Measurements from ENCODE around the gene DDX60.
A peak's percentile ranks its signal among the peaks of the same experiment; 100 is the strongest.

DDX60 gene

GRCh38 chr4:168361365-168362024 lies 42.9 kb upstream of the DDX60 start:
- H3K4me2 ChIP-seq (ENCODE audit: insufficient read depth, low read length, poor library complexity, severe bottlenecking) = no peak overlapping the region
- no peaks in the 10 kb centered on the region for H3K79me1 ChIP-seq (ENCODE audit: low read depth, low read length)
- no peak overlapping the region for H3K18ac ChIP-seq (ENCODE audit: low read length)
- H3K9ac ChIP-seq (ENCODE audit: low read depth, low read length, poor library complexity) = no peak overlapping the region
- no peak overlapping the region for H4K91ac ChIP-seq (ENCODE audit: low read depth, low read length, poor library complexity)
- H3K36me3 ChIP-seq (replicated peaks in 1 of 2; ENCODE audit: control insufficient read depth in 2 of 2, insufficient read depth in 2 of 2, low read length in 2 of 2) = no peaks in the 10 kb centered on the region
- H2BK12ac ChIP-seq (ENCODE audit: low read length) = no peak overlapping the region
- no peak overlapping the region for H2BK5ac ChIP-seq (ENCODE audit: low read length)
- no peaks in the 10 kb centered on the region for H3K27me3 ChIP-seq (ENCODE audit: control insufficient read depth in 3 of 3, insufficient read depth in 3 of 3, low read depth in 1 of 3, low read length in 3 of 3)
- WGBS, 2 donors (ENCODE audit: extremely low coverage in 2 of 2, insufficient read length in 2 of 2, insufficient replicate concordance in 1 of 2) = no CpG with 5 or more reads among the region's 2 CpGs
- no peak overlapping the region for H2AK5ac ChIP-seq (ENCODE audit: low read depth, low read length)
- no peak overlapping the region for H3K14ac ChIP-seq (ENCODE audit: low read length)
- no peak overlapping the region for H2AFZ ChIP-seq (ENCODE audit: low read length)
- H3K9me3 ChIP-seq (replicated peaks in 1 of 2; ENCODE audit: control insufficient read depth in 2 of 2, insufficient read depth in 1 of 2, low read depth in 1 of 2, low read length in 2 of 2) = no peaks in the 10 kb centered on the region
- peak overlapping the region in 1 of 2 donors; percentile 65 for H3K4me3 ChIP-seq (ENCODE audit: low read length in 2 of 2)
- H4K8ac ChIP-seq (ENCODE audit: low read depth, low read length) = no peak overlapping the region
- no peak overlapping the region for H3K27ac ChIP-seq (replicated peaks; ENCODE audit: low read length)
- H2BK15ac ChIP-seq (ENCODE audit: low read length) = no peak overlapping the region
- no peaks in the 10 kb centered on the region for H3K4me1 ChIP-seq (ENCODE audit: control insufficient read depth in 2 of 2, insufficient read depth in 1 of 2, low read depth in 1 of 2, low read length in 2 of 2)
- no peak overlapping the region for H3K4ac ChIP-seq (ENCODE audit: low read length)
- DNase-seq (ENCODE audit: low spot score) = no peak
- no peak overlapping the region for H2BK120ac ChIP-seq (ENCODE audit: low read depth, low read length)
- H3K23ac ChIP-seq (ENCODE audit: low read depth, low read length, poor library complexity) = no peak overlapping the region

GRCh38 chr4:168360271-168360670 lies 41.7 kb upstream of the DDX60 start:
- no peaks in the 10 kb centered on the region for H3K27me3 ChIP-seq (ENCODE audit: control insufficient read depth in 3 of 3, insufficient read depth in 3 of 3, low read depth in 1 of 3, low read length in 3 of 3)
- H2BK15ac ChIP-seq (ENCODE audit: low read length) = no peak overlapping the region
- WGBS, 2 donors (ENCODE audit: extremely low coverage in 2 of 2, insufficient read length in 2 of 2, insufficient replicate concordance in 1 of 2) = no CpG with 5 or more reads among the region's 2 CpGs
- no peak overlapping the region for H3K9ac ChIP-seq (ENCODE audit: low read depth, low read length, poor library complexity)
- H3K4me3 ChIP-seq (ENCODE audit: low read length in 2 of 2) = no peak overlapping the region
- H3K14ac ChIP-seq (ENCODE audit: low read length) = no peak overlapping the region
- no peak for DNase-seq (ENCODE audit: low spot score)
- H4K8ac ChIP-seq (ENCODE audit: low read depth, low read length) = no peak overlapping the region
- H2AK5ac ChIP-seq (ENCODE audit: low read depth, low read length) = no peak overlapping the region
- no peak overlapping the region for H2BK5ac ChIP-seq (ENCODE audit: low read length)
- H3K4me1 ChIP-seq (ENCODE audit: control insufficient read depth in 2 of 2, insufficient read depth in 1 of 2, low read depth in 1 of 2, low read length in 2 of 2) = no peaks in the 10 kb centered on the region
- H2BK120ac ChIP-seq (ENCODE audit: low read depth, low read length) = no peak overlapping the region
- no peak overlapping the region for H3K18ac ChIP-seq (ENCODE audit: low read length)
- H3K79me1 ChIP-seq (ENCODE audit: low read depth, low read length) = no peaks in the 10 kb centered on the region
- no peaks in the 10 kb centered on the region for H3K36me3 ChIP-seq (replicated peaks in 1 of 2; ENCODE audit: control insufficient read depth in 2 of 2, insufficient read depth in 2 of 2, low read length in 2 of 2)
- H3K4ac ChIP-seq (ENCODE audit: low read length) = no peak overlapping the region
- no peak overlapping the region for H2BK12ac ChIP-seq (ENCODE audit: low read length)
- H3K23ac ChIP-seq (ENCODE audit: low read depth, low read length, poor library complexity) = no peak overlapping the region
- no peak overlapping the region for H3K4me2 ChIP-seq (ENCODE audit: insufficient read depth, low read length, poor library complexity, severe bottlenecking)
- H3K27ac ChIP-seq (replicated peaks; ENCODE audit: low read length) = no peak overlapping the region
- H3K9me3 ChIP-seq (replicated peaks in 1 of 2; ENCODE audit: control insufficient read depth in 2 of 2, insufficient read depth in 1 of 2, low read depth in 1 of 2, low read length in 2 of 2) = no peaks in the 10 kb centered on the region
- H2AFZ ChIP-seq (ENCODE audit: low read length) = no peak overlapping the region
- H4K91ac ChIP-seq (ENCODE audit: low read depth, low read length, poor library complexity) = no peak overlapping the region

- H3K14ac ChIP-seq (ENCODE audit: low read length) = no peak overlapping the region
- H3K23ac ChIP-seq (ENCODE audit: low read depth, low read length, poor library complexity) = no peak overlapping the region
- no peak overlapping the region for H3K4me2 ChIP-seq (ENCODE audit: insufficient read depth, low read length, poor library complexity, severe bottlenecking)
- no peak overlapping the region for H2AK5ac ChIP-seq (ENCODE audit: low read depth, low read length)
- no peaks in the 10 kb centered on the region for H3K9me3 ChIP-seq (replicated peaks in 1 of 2; ENCODE audit: control insufficient read depth in 2 of 2, insufficient read depth in 1 of 2, low read depth in 1 of 2, low read length in 2 of 2)
- no peak overlapping the region for H3K18ac ChIP-seq (ENCODE audit: low read length)
- H3K9ac ChIP-seq (ENCODE audit: low read depth, low read length, poor library complexity) = no peak overlapping the region
- no peak overlapping the region for H3K4ac ChIP-seq (ENCODE audit: low read length)
- no peak overlapping the region for H2AFZ ChIP-seq (ENCODE audit: low read length)
- WGBS, 2 donors (ENCODE audit: extremely low coverage in 2 of 2, insufficient read length in 2 of 2, insufficient replicate concordance in 1 of 2) = no CpG with 5 or more reads among the region's 2 CpGs
- H4K91ac ChIP-seq (ENCODE audit: low read depth, low read length, poor library complexity) = no peak overlapping the region
- H2BK12ac ChIP-seq (ENCODE audit: low read length) = no peak overlapping the region
- H3K79me1 ChIP-seq (ENCODE audit: low read depth, low read length) = no peaks in the 10 kb centered on the region
- H2BK120ac ChIP-seq (ENCODE audit: low read depth, low read length) = no peak overlapping the region
- no peak overlapping the region for H3K27ac ChIP-seq (replicated peaks; ENCODE audit: low read length)
- no peak overlapping the region for H2BK15ac ChIP-seq (ENCODE audit: low read length)
- no peaks in the 10 kb centered on the region for H3K4me1 ChIP-seq (ENCODE audit: control insufficient read depth in 2 of 2, insufficient read depth in 1 of 2, low read depth in 1 of 2, low read length in 2 of 2)
- H3K27me3 ChIP-seq (ENCODE audit: control insufficient read depth in 3 of 3, insufficient read depth in 3 of 3, low read depth in 1 of 3, low read length in 3 of 3) = no peaks in the 10 kb centered on the region
- H4K8ac ChIP-seq (ENCODE audit: low read depth, low read length) = no peak overlapping the region
- no peak overlapping the region for H3K4me3 ChIP-seq (ENCODE audit: low read length in 2 of 2)
- H2BK5ac ChIP-seq (ENCODE audit: low read length) = no peak overlapping the region
- DNase-seq (ENCODE audit: low spot score) = no peak
- H3K36me3 ChIP-seq (replicated peaks in 1 of 2; ENCODE audit: control insufficient read depth in 2 of 2, insufficient read depth in 2 of 2, low read length in 2 of 2) = no peaks in the 10 kb centered on the region
These were observed 39.4 kb upstream of the DDX60 start for GRCh38 chr4:168357941-168358340.

GRCh38 chr4:168353746-168354145 lies 35.2 kb upstream of the DDX60 start:
- Histone ChIP-seq H3K27ac (replicated peaks; ENCODE audit: low read length) (no peak overlapping the region), H2AFZ (ENCODE audit: low read length) (no peak overlapping the region), H2BK12ac (ENCODE audit: low read length) (no peak overlapping the region), H3K14ac (ENCODE audit: low read length) (no peak overlapping the region), H3K9me3 (replicated peaks in 1 of 2; ENCODE audit: control insufficient read depth in 2 of 2, insufficient read depth in 1 of 2, low read depth in 1 of 2, low read length in 2 of 2) (no peaks in the 10 kb centered on the region), H3K27me3 (ENCODE audit: control insufficient read depth in 3 of 3, insufficient read depth in 3 of 3, low read depth in 1 of 3, low read length in 3 of 3) (no peaks in the 10 kb centered on the region), H3K36me3 (replicated peaks in 1 of 2; ENCODE audit: control insufficient read depth in 2 of 2, insufficient read depth in 2 of 2, low read length in 2 of 2) (no peaks in the 10 kb centered on the region), H3K9ac (ENCODE audit: low read depth, low read length, poor library complexity) (no peak overlapping the region), H3K18ac (ENCODE audit: low read length) (no peak overlapping the region), H4K91ac (ENCODE audit: low read depth, low read length, poor library complexity) (no peak overlapping the region), H3K4me2 (ENCODE audit: insufficient read depth, low read length, poor library complexity, severe bottlenecking) (no peak overlapping the region), H3K79me1 (ENCODE audit: low read depth, low read length) (no peaks in the 10 kb centered on the region), H3K23ac (ENCODE audit: low read depth, low read length, poor library complexity) (no peak overlapping the region), H3K4me3 (ENCODE audit: low read length in 2 of 2) (no peak overlapping the region), H2BK120ac (ENCODE audit: low read depth, low read length) (no peak overlapping the region), H2BK15ac (ENCODE audit: low read length) (no peak overlapping the region), H4K8ac (ENCODE audit: low read depth, low read length) (no peak overlapping the region), H3K4me1 (ENCODE audit: control insufficient read depth in 2 of 2, insufficient read depth in 1 of 2, low read depth in 1 of 2, low read length in 2 of 2) (no peaks in the 10 kb centered on the region), H2AK5ac (ENCODE audit: low read depth, low read length) (no peak overlapping the region), H3K4ac (ENCODE audit: low read length) (no peak overlapping the region), H2BK5ac (ENCODE audit: low read length) (no peak overlapping the region)
- no peak for DNase-seq (ENCODE audit: low spot score)
- no CpG with 5 or more reads among the region's 1 CpG for WGBS, 2 donors (ENCODE audit: extremely low coverage in 2 of 2, insufficient read length in 2 of 2, insufficient replicate concordance in 1 of 2)

All from neuronal stem cell (in vitro differentiated cells).